GM12892 (cell line): ENCODE results near the gene ADK.

Source experiments
- POLR2A ChIP-seq: IDR thresholded peaks from 2 replicates; pipeline ENCODE4 v1.6.1; 2011; ENCODE audit warnings: low read depth, low read length, control low read depth
- TAF1 ChIP-seq: IDR thresholded peaks from 2 replicates; pipeline ENCODE4 v1.6.1; 2011; ENCODE audit warnings: low read depth, mild to moderate bottlenecking, control low read depth, low read length, borderline replicate concordance

GRCh38 chr10:74425456-74426001, 274.5 kb downstream of the ADK start:
- no peak for TF ChIP-seq TAF1
- no peak for TF ChIP-seq POLR2A
